Neural progenitor cell (in vitro differentiated cells): ENCODE data around the gene VAV3. TPM values are rescaled to one million over a fixed set of nuclear protein-coding genes. Genes with fewer than 3 reads are reported as not detected.

Experiments
- DNase-seq: peaks from one replicate; pipeline ENCODE4 v3.0.0-alpha.2; 2016; ENCODE audit warnings: low spot score
- H2AFZ ChIP-seq: fragments of 200-600 bp; sonication (generic); replicated peaks from 2 replicates; pipeline ENCODE4 v1.6.1; 2016; ENCODE audit warnings: antibody characterized with exemption
- H3F3A ChIP-seq: fragments of 200-600 bp; sonication (generic); 2 replicates; pipeline ENCODE4 v1.6.1; 2016; ENCODE audit warnings: antibody characterized with exemption, low read depth
- H3K27ac ChIP-seq: fragments of 200-600 bp; sonication (generic); 2 replicates; pipeline ENCODE4 v1.5.1; 2016; ENCODE audit warnings: mild to moderate bottlenecking
- H3K27me3 ChIP-seq: fragments of 200-600 bp; sonication (generic); 2 replicates; pipeline ENCODE4 v1.6.1; 2016; ENCODE audit warnings: mild to moderate bottlenecking, moderate library complexity
- H3K36me3 ChIP-seq: fragments of 200-600 bp; sonication (generic); 2 replicates; pipeline ENCODE4 v1.5.1; 2016
- H3K4me1 ChIP-seq: fragments of 200-600 bp; sonication (generic); 2 replicates; pipeline ENCODE4 v1.6.1; 2016; ENCODE audit warnings: mixed run types
- H3K4me2 ChIP-seq: fragments of 200-600 bp; sonication (generic); 2 replicates; pipeline ENCODE4 v1.6.1; 2016
- H3K4me3 ChIP-seq: fragments of 200-600 bp; sonication (generic); 2 replicates; pipeline ENCODE4 v1.5.1; 2016
- H3K79me2 ChIP-seq: fragments of 200-600 bp; sonication (generic); 2 replicates; pipeline ENCODE4 v1.6.1; 2016; ENCODE audit warnings: low read depth
- H3K9ac ChIP-seq: fragments of 200-600 bp; sonication (generic); 2 replicates; pipeline ENCODE4 v1.6.1; 2016
- H3K9me3 ChIP-seq: fragments of 200-600 bp; sonication (generic); 2 replicates; pipeline ENCODE4 v1.5.1; 2016; ENCODE audit warnings: low read depth
- H4K20me1 ChIP-seq: fragments of 200-600 bp; sonication (generic); 2 replicates; pipeline ENCODE4 v1.6.1; 2016; ENCODE audit warnings: low read depth
- H3K27ac Mint-ChIP-seq: 3 replicates; pipeline ENCODE4 v1.8.0; 2021; ENCODE audit warnings: mixed read lengths
- H3K27me3 Mint-ChIP-seq: 2 replicates; pipeline ENCODE4 v1.8.0; 2022; ENCODE audit warnings: low read depth, mild to moderate bottlenecking, inconsistent platforms, moderate library complexity, mixed read lengths; ENCODE audit not compliant: insufficient read depth
- H3K36me3 Mint-ChIP-seq: 3 replicates; pipeline ENCODE4 v1.8.0; 2021; ENCODE audit warnings: mixed read lengths
- H3K4me1 Mint-ChIP-seq: 3 replicates; pipeline ENCODE4 v1.8.0; 2021; ENCODE audit warnings: mixed read lengths
- H3K4me3 Mint-ChIP-seq: 3 replicates; pipeline ENCODE4 v1.8.0; 2021; ENCODE audit warnings: mild to moderate bottlenecking, moderate library complexity, mixed read lengths
- H3K9me3 Mint-ChIP-seq: 3 replicates; pipeline ENCODE4 v1.8.0; 2020; ENCODE audit warnings: mixed read lengths
- EZH2 ChIP-seq: fragments of 200-600 bp; sonication (generic); IDR thresholded peaks from 2 replicates; pipeline ENCODE4 v1.6.1; 2017; ENCODE audit warnings: antibody characterized with exemption, mild to moderate bottlenecking, moderate library complexity
- EZH2phosphoT487 ChIP-seq: fragments of 200-600 bp; sonication (generic); IDR thresholded peaks from 2 replicates; pipeline ENCODE4 v1.6.1; 2017; ENCODE audit warnings: antibody characterized with exemption
- total RNA-seq: library from RNA; depleted of rRNA; stranded (reverse); fragments of >200 nt; gene quantifications from 2 replicates; pipeline ENCODE4 v1.2.3, GENCODE V29; 2015; ENCODE audit warnings: low replicate concordance
- TF ChIP-seq, protein P1 (sequence below): fragments of 200-600 bp; sonication (generic); IDR thresholded peaks from 2 replicates; pipeline ENCODE4 v1.5.1; 2017; ENCODE audit warnings: antibody characterized with exemption, mild to moderate bottlenecking

Gene VAV3
- total RNA-seq, 1 donor from 2014 or later, result 1.7 TPM

DNA sequence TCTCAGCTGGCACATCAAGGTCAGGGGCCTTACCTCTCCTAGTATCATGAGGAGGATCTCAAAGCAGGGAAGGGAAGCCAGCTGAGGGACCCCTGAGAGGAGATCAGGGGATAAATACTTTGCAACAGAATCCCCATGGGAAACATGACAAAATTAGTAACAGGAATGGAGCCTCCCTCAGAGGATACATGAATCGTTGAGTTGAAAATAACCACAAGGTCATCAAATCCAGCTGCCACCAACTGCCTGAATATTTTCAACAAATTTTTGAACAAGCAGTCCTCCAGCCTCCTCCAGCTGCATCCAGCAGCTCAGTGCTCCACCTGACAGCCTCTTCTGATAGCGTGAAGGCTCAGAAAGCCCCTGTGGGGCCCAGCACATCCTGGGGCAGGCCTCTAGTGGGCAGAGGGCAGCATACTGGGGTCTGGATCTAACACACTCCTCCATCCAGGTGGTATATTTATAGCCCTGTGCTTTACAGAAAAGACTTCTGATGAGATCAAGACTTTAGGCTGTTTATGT lies 419.9 kb downstream of the VAV3 start:
- no peak overlapping the region for H3K4me3 Mint-ChIP-seq
- H3K9ac ChIP-seq, result no peak overlapping the region
- H3K27ac ChIP-seq, result no peak overlapping the region
- no peaks in the 10 kb centered on the region for H3K9me3 ChIP-seq
- peaks cover 3% of the 10 kb centered on the region for H3K27me3 Mint-ChIP-seq
- H3K79me2 ChIP-seq, result no peaks in the 10 kb centered on the region
- no peaks in the 10 kb centered on the region for H3F3A ChIP-seq
- H3K27me3 ChIP-seq, result no peaks in the 10 kb centered on the region
- H3K36me3 Mint-ChIP-seq, result no peaks in the 10 kb centered on the region
- no peak overlapping the region for H3K4me3 ChIP-seq
- TF ChIP-seq, protein P1, sequence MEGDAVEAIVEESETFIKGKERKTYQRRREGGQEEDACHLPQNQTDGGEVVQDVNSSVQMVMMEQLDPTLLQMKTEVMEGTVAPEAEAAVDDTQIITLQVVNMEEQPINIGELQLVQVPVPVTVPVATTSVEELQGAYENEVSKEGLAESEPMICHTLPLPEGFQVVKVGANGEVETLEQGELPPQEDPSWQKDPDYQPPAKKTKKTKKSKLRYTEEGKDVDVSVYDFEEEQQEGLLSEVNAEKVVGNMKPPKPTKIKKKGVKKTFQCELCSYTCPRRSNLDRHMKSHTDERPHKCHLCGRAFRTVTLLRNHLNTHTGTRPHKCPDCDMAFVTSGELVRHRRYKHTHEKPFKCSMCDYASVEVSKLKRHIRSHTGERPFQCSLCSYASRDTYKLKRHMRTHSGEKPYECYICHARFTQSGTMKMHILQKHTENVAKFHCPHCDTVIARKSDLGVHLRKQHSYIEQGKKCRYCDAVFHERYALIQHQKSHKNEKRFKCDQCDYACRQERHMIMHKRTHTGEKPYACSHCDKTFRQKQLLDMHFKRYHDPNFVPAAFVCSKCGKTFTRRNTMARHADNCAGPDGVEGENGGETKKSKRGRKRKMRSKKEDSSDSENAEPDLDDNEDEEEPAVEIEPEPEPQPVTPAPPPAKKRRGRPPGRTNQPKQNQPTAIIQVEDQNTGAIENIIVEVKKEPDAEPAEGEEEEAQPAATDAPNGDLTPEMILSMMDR, result no peak
- no peak for TF ChIP-seq EZH2
- no peak for TF ChIP-seq EZH2phosphoT487
- no peak for DNase-seq
- no peaks in the 10 kb centered on the region for H3K4me1 Mint-ChIP-seq
- H4K20me1 ChIP-seq, result no peaks in the 10 kb centered on the region
- H2AFZ ChIP-seq, result no peak overlapping the region
- H3K9me3 Mint-ChIP-seq, result peaks cover 4% of the 10 kb centered on the region
- H3K27ac Mint-ChIP-seq, result no peak overlapping the region
- H3K4me1 ChIP-seq, result no peaks in the 10 kb centered on the region
- no peak overlapping the region for H3K4me2 ChIP-seq
- H3K36me3 ChIP-seq, result no peaks in the 10 kb centered on the region

DNA sequence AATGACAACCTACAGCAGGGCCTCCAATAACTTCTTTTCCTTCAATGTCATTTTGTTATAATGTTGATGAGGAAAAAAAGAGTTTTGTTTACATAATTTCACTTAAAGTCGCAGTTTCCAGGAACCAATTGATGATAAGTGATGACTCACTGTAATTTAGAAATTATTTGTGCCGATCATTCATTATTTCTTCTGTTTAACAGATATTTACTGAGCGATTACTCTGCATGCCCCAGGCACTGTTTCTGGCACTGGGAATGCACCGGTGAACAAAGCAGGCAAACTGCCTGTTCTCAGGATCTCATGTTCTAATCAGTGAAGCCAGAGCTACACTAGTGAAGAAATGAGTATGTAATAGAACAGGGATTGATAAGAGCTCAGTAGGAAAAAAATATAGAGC lies 420.7 kb downstream of the VAV3 start:
- Mint-ChIP-seq H3K36me3 (no peaks in the 10 kb centered on the region), H3K9me3 (peaks cover 5% of the 10 kb centered on the region), H3K27me3 (peaks cover 3% of the 10 kb centered on the region), H3K27ac (no peak overlapping the region), H3K4me3 (no peak overlapping the region), H3K4me1 (peaks cover 3% of the 10 kb centered on the region)
- TF ChIP-seq EZH2 (no peak), EZH2phosphoT487 (no peak)
- TF ChIP-seq, protein P1, result no peak
- no peaks in the 10 kb centered on the region for H3K27me3 ChIP-seq
- no peak overlapping the region for H2AFZ ChIP-seq
- no peaks in the 10 kb centered on the region for H4K20me1 ChIP-seq
- H3K36me3 ChIP-seq, result no peaks in the 10 kb centered on the region
- H3K4me2 ChIP-seq, result no peak overlapping the region
- no peaks in the 10 kb centered on the region for H3F3A ChIP-seq
- no peaks in the 10 kb centered on the region for H3K79me2 ChIP-seq
- H3K9me3 ChIP-seq, result no peaks in the 10 kb centered on the region
- H3K4me1 ChIP-seq, result peaks cover 4% of the 10 kb centered on the region
- H3K27ac ChIP-seq, result no peak overlapping the region
- no peak for DNase-seq
- no peak overlapping the region for H3K9ac ChIP-seq
- no peak overlapping the region for H3K4me3 ChIP-seq

DNA sequence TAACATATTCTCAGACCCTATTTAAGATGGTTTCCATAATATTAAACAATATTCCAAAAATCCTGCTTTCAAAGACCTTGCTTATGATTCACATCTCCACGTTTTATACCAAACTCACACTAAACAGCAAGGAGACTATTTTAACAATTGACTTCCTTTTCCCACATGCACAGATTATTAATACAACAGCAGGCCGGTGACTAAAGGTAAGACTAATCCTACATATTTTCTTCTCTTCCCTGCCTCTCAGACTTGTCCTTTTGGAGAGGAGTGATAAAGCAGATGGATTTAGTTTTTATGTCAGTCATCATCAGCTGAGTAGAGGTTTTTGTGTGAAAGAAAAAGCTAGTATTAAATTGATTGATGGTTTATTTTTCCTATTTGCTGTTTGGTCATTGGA lies 423.6 kb downstream of the VAV3 start:
- peaks cover 11% of the 10 kb centered on the region for H3K4me1 Mint-ChIP-seq
- peaks cover 5% of the 10 kb centered on the region for H3K27me3 Mint-ChIP-seq
- H3K9me3 Mint-ChIP-seq, result peaks cover 5% of the 10 kb centered on the region
- Histone ChIP-seq H3K27ac (no peak overlapping the region), H3K27me3 (no peaks in the 10 kb centered on the region), H3K9me3 (no peaks in the 10 kb centered on the region), H3K4me1 (peaks cover 16% of the 10 kb centered on the region), H3K4me2 (no peak overlapping the region), H3K4me3 (no peak overlapping the region), H3K79me2 (no peaks in the 10 kb centered on the region), H3K9ac (no peak overlapping the region), H3K36me3 (no peaks in the 10 kb centered on the region), H3F3A (no peaks in the 10 kb centered on the region), H4K20me1 (no peaks in the 10 kb centered on the region), H2AFZ (no peak overlapping the region)
- TF ChIP-seq EZH2 (no peak), EZH2phosphoT487 (no peak)
- TF ChIP-seq, protein P1, result no peak
- H3K4me3 Mint-ChIP-seq, result no peak overlapping the region
- no peaks in the 10 kb centered on the region for H3K36me3 Mint-ChIP-seq
- H3K27ac Mint-ChIP-seq, result no peak overlapping the region
- DNase-seq, result no peak
